Transverse colon (tissue), 4 donors: ENCODE measurements around the gene DOC2B.

Experiments
- CTCF ChIP-seq, 5 experiments: fragments of 200-600 bp in 3 of 5; fragments of 450-650 bp in 2 of 5; sonication (generic) in 3 of 5; IDR thresholded peaks; 1 replicate in 2 of 5; 2 replicates in 3 of 5; pipeline ENCODE4 v1.5.1; 2016 to 2017; ENCODE audit warnings: antibody characterized with exemption in 5 of 5, inconsistent platforms in 3 of 5, mild to moderate bottlenecking in 2 of 5, moderate library complexity in 1 of 5
- EP300 ChIP-seq: sonication (generic); formaldehyde crosslinking; IDR thresholded peaks from one replicate; pipeline ENCODE4 v1.6.1; 2017; ENCODE audit warnings: antibody characterized with exemption, low read depth
- POLR2A ChIP-seq: fragments of 450-650 bp; IDR thresholded peaks from one replicate; pipeline ENCODE4 v1.6.1; 2016; ENCODE audit warnings: antibody characterized with exemption, mild to moderate bottlenecking, moderate library complexity
- POLR2AphosphoS5 ChIP-seq, 3 donors: sonication (generic); formaldehyde crosslinking; IDR thresholded peaks; one replicate each; pipeline ENCODE4 v1.6.1; 2016; ENCODE audit warnings: antibody characterized with exemption in 3 of 3

GRCh38 chr17:151004-151403 is 30.4 kb downstream of the DOC2B start:
- TF ChIP-seq POLR2A (no peak), CTCF (IDR thresholded peaks at IDR 0.05) (no peak), POLR2AphosphoS5 (IDR thresholded peaks at IDR 0.05) (no peak), EP300 (no peak)
